Left colon (tissue), 2 donors: Measurements from ENCODE around the gene GAL. TPM values are rescaled to one million over a fixed set of nuclear protein-coding genes. Genes with fewer than 3 reads are reported as not detected.

Source experiments
- total RNA-seq, 2 donors: library from RNA; stranded (reverse); fragmentation: NEBNext Ultra II Directional; extraction: Animal tissue kit (Norgen Biotek cat#: 25700); gene quantifications; one replicate each; pipeline ENCODE4 v1.2.1, GENCODE V29; 2021
- donor health status: DM: no; HTN: no; CAD: no.
- donor health status: DM: yes; HTN: yes; CAD: no.

Gene GAL
- total RNA-seq, 2 donors from 2014 or later = 1.1 to 1.5 TPM

Other genes starting within 250 kb of the GAL start
- 100 to 1,000 TPM; 102 to 112 TPM for gene PPP6R3, start 223.8 kb upstream of the GAL start, total RNA-seq
- 10 to 100 TPM; 11.0 to 12.9 TPM for gene TESMIN, start 67.0 kb downstream of the GAL start, total RNA-seq
- 100 to 1,000 TPM; 149 to 261 TPM for gene CPT1A, start 157.4 kb downstream of the GAL start, total RNA-seq
- gene MRPL21, start 219.3 kb downstream of the GAL start, total RNA-seq = 10 to 100 TPM; 71.7 to 87.8 TPM
- gene IGHMBP2, start 219.3 kb downstream of the GAL start, total RNA-seq = 10 to 100 TPM; 17.5 to 20.8 TPM